SK-N-SH (cell line): Measurements from ENCODE around the gene DNAH5. TPM values are rescaled to one million over a fixed set of nuclear protein-coding genes. Genes with fewer than 3 reads are reported as not detected.

Source experiments
- CTCF ChIA-PET: fragments of 300-600, 350-600 bp; formaldehyde crosslinking; extraction: SDS; loops from one replicate; lab custom pipeline; 2021; lab: Yijun Ruan, JAX
- POLR2A ChIA-PET: fragments of 350-600 bp; sonication (Branson Sonifier 250); formaldehyde crosslinking; extraction: SDS; loops from one replicate; lab custom pipeline; 2020; ENCODE audit warnings: antibody characterized with exemption, inconsistent platforms; lab: Yijun Ruan, JAX
- DNase-seq: peaks from one replicate; pipeline ENCODE4 v3.0.0; 2012
- H2AFZ ChIP-seq: fragments of 200-600 bp; sonication (generic); 2 replicates; pipeline ENCODE4 v1.8.1; 2016; ENCODE audit warnings: antibody characterized with exemption, mild to moderate bottlenecking, low read depth
- H3F3A ChIP-seq: fragments of 200-600 bp; sonication (generic); replicated peaks from 2 replicates; pipeline ENCODE3; 2016; ENCODE audit warnings: antibody characterized with exemption, mild to moderate bottlenecking; ENCODE audit not compliant: insufficient read depth
- H3K27ac ChIP-seq, 2 experiments: fragments of 200-500 bp in 1 of 2; fragments of 200-600 bp in 1 of 2; sonication (Bioruptor generic) in 1 of 2; sonication (generic), shearing (Covaris generic) in 1 of 2; 2 replicates each; pipeline versions ENCODE4 v1.5.1 to v1.6.1; 2014 to 2016; ENCODE audit warnings: low read depth in 2 of 2, inconsistent platforms in 1 of 2, low read length in 1 of 2, mild to moderate bottlenecking in 1 of 2, mixed read lengths in 1 of 2
- H3K27me3 ChIP-seq: fragments of 200-600 bp; sonication (generic), shearing (Covaris generic); 2 replicates; pipeline ENCODE4 v1.6.1; 2016; ENCODE audit warnings: mixed run types; ENCODE audit not compliant: insufficient read depth
- H3K36me3 ChIP-seq, 2 experiments: fragments of 200-500 bp in 1 of 2; fragments of 200-600 bp in 1 of 2; sonication (Bioruptor generic) in 1 of 2; sonication (generic) in 1 of 2; replicated peaks in 1 of 2; 2 replicates each; pipeline versions ENCODE3 to v1.5.1; 2014 to 2016; ENCODE audit warnings: low read length in 1 of 2, mild to moderate bottlenecking in 1 of 2; ENCODE audit not compliant: insufficient read depth in 2 of 2, control insufficient read depth in 1 of 2
- H3K4me1 ChIP-seq, 2 experiments: fragments of 200-500 bp in 1 of 2; fragments of 200-600 bp in 1 of 2; sonication (Bioruptor generic) in 1 of 2; sonication (generic), shearing (Covaris generic) in 1 of 2; 2 replicates each; pipeline versions ENCODE4 v1.5.1 to v1.6.1; 2014 to 2016; ENCODE audit warnings: low read depth in 1 of 2, low read length in 1 of 2, mixed run types in 1 of 2; ENCODE audit not compliant: insufficient read depth in 2 of 2, control insufficient read depth in 1 of 2
- H3K4me2 ChIP-seq: fragments of 200-600 bp; sonication (generic), shearing (Covaris generic); 2 replicates; pipeline ENCODE4 v1.6.1; 2017; ENCODE audit warnings: mixed run types
- H3K4me3 ChIP-seq, 2 experiments: fragments of 200-500 bp in 1 of 2; fragments of 200-600 bp in 1 of 2; sonication (Bioruptor generic) in 1 of 2; sonication (generic), shearing (Covaris generic) in 1 of 2; 2 replicates each; pipeline versions ENCODE4 v1.5.1 to v1.8.1; 2014 to 2016; ENCODE audit warnings: low read depth in 2 of 2, inconsistent platforms in 1 of 2, low read length in 1 of 2, mild to moderate bottlenecking in 1 of 2, mixed read lengths in 1 of 2, moderate library complexity in 1 of 2
- H3K79me2 ChIP-seq: fragments of 200-600 bp; sonication (generic); 2 replicates; pipeline ENCODE4 v1.8.1; 2017; ENCODE audit warnings: mild to moderate bottlenecking; ENCODE audit not compliant: insufficient read depth
- H3K9ac ChIP-seq: fragments of 200-600 bp; sonication (generic); 2 replicates; pipeline ENCODE4 v1.6.1; 2017; ENCODE audit warnings: mixed run types
- H3K9me2 ChIP-seq: fragments of 200-600 bp; sonication (generic); 2 replicates; pipeline ENCODE4 v1.6.1; 2017; ENCODE audit warnings: mixed run types
- H3K9me3 ChIP-seq: fragments of 200-600 bp; sonication (generic); 2 replicates; pipeline ENCODE4 v1.6.1; 2017; ENCODE audit warnings: mixed run types, mild to moderate bottlenecking, moderate library complexity
- H4K20me1 ChIP-seq: fragments of 200-600 bp; sonication (generic); 2 replicates; pipeline ENCODE4 v1.6.1; 2017; ENCODE audit warnings: mild to moderate bottlenecking, mixed run types; ENCODE audit not compliant: insufficient read depth
- CHD2 ChIP-seq: fragments of 150-350 bp; IDR thresholded peaks from 2 replicates; pipeline ENCODE4 v1.6.1; 2018; ENCODE audit warnings: low read length; ENCODE audit not compliant: partially characterized antibody
- CTCF ChIP-seq: fragments of 200-600 bp; sonication (generic); IDR thresholded peaks from 2 replicates; pipeline ENCODE4 v1.6.1; 2017; ENCODE audit warnings: antibody characterized with exemption, mild to moderate bottlenecking, moderate library complexity
- ELF1 ChIP-seq: IDR thresholded peaks from 2 replicates; pipeline ENCODE4 v1.4.0; 2012
- EZH2phosphoT487 ChIP-seq: fragments of 200-600 bp; sonication (generic); IDR thresholded peaks from 2 replicates; pipeline ENCODE4 v1.6.1; 2017; ENCODE audit warnings: low read depth, mixed run types, mild to moderate bottlenecking, antibody characterized with exemption, moderate library complexity, borderline replicate concordance
- FOSL2 ChIP-seq: IDR thresholded peaks from 2 replicates; pipeline ENCODE4 v1.4.0; 2012; ENCODE audit warnings: low read depth, mild to moderate bottlenecking, moderate library complexity, borderline replicate concordance
- FOXM1 ChIP-seq: IDR thresholded peaks from 2 replicates; pipeline ENCODE4 v1.4.0; 2012; ENCODE audit warnings: low read depth, mild to moderate bottlenecking
- JUND ChIP-seq: IDR thresholded peaks from 2 replicates; pipeline ENCODE4 v1.4.0; 2012
- MEF2A ChIP-seq: IDR thresholded peaks from 2 replicates; pipeline ENCODE4 v1.4.0; 2012; ENCODE audit warnings: low read depth, borderline replicate concordance
- MXI1 ChIP-seq: IDR thresholded peaks from 2 replicates; pipeline ENCODE4 v1.6.1; 2012; ENCODE audit warnings: mild to moderate bottlenecking, low read depth, low read length, improper control_type of control experiment
- NFIC ChIP-seq: IDR thresholded peaks from 2 replicates; pipeline ENCODE4 v1.4.0; 2012; ENCODE audit warnings: borderline replicate concordance
- NRF1 ChIP-seq: IDR thresholded peaks from 2 replicates; pipeline ENCODE4 v1.6.1; 2012; ENCODE audit warnings: low read depth, mild to moderate bottlenecking, low read length
- RAD21 ChIP-seq: IDR thresholded peaks from 2 replicates; pipeline ENCODE4 v1.6.1; 2012; ENCODE audit warnings: mild to moderate bottlenecking, low read length
- RCOR1 ChIP-seq: fragments of 150-350 bp; IDR thresholded peaks from 2 replicates; pipeline ENCODE4 v1.6.1; 2017; ENCODE audit warnings: antibody characterized with exemption, low read length
- TEAD4 ChIP-seq: IDR thresholded peaks from 2 replicates; pipeline ENCODE4 v1.4.0; 2012; ENCODE audit warnings: mild to moderate bottlenecking, borderline replicate concordance; ENCODE audit not compliant: insufficient read depth
- YY1 ChIP-seq: IDR thresholded peaks from 2 replicates; pipeline ENCODE4 v1.4.0; 2012; ENCODE audit warnings: low read depth, mild to moderate bottlenecking
- ZBTB33 ChIP-seq: IDR thresholded peaks from 2 replicates; pipeline ENCODE4 v1.4.0; 2012; ENCODE audit warnings: low read depth, borderline replicate concordance
- WGBS: methylation state at CpG from one replicate; pipeline ENCODE4 v1.1.6; 2017; ENCODE audit warnings: low lambda C conversion rate; 5-methylcytosine and 5-hydroxymethylcytosine counted together
- polyA plus RNA-seq, 3 experiments: library from polyadenylated mRNA; depleted of rRNA; stranded (reverse); fragments of >200 nt; gene quantifications; 2 replicates each; pipeline ENCODE4 v1.2.3, GENCODE V29; 2012
- TF ChIP-seq, protein P1 (sequence below): IDR thresholded peaks from 2 replicates; pipeline ENCODE4 v1.4.0; 2012; ENCODE audit warnings: low read depth

Gene DNAH5
- polyA plus RNA-seq, 1 of the 3 experiments (the other 2 are of a cell fraction), result 0.74 TPM

GRCh38 chr5:13731121-13731628 is 213.3 kb downstream of the DNAH5 start:
- Histone ChIP-seq H3K36me3 (no peaks in the 10 kb centered on the region), H3K9me3 (no peaks in the 10 kb centered on the region), H3K4me3 (no peak overlapping the region), H4K20me1 (no peaks in the 10 kb centered on the region), H3K79me2 (no peaks in the 10 kb centered on the region), H3F3A (no peaks in the 10 kb centered on the region), H3K27me3 (no peaks in the 10 kb centered on the region; the same call in 1 of the 2 replicates), H3K9me2 (no peaks in the 10 kb centered on the region), H3K27ac (no peak overlapping the region), H3K4me1 (no peaks in the 10 kb centered on the region), H3K4me2 (no peak overlapping the region), H2AFZ (no peak overlapping the region), H3K9ac (no peak overlapping the region)
- no peak for DNase-seq
- ChIA-PET POLR2A (no interaction called here), CTCF (no interaction called here)
- WGBS, result 33% methylated on average over 6 of the region's 6 CpGs
- TF ChIP-seq RCOR1 (no peak), CTCF (no peak), MEF2A (no peak), TEAD4 (no peak), YY1 (no peak), FOXM1 (no peak), ZBTB33 (no peak), NRF1 (no peak), ELF1 (no peak), NFIC (no peak), JUND (no peak), RAD21 (no peak), MXI1 (no peak), FOSL2 (no peak), CHD2 (no peak), EZH2phosphoT487 (no peak)
- TF ChIP-seq, protein P1, sequence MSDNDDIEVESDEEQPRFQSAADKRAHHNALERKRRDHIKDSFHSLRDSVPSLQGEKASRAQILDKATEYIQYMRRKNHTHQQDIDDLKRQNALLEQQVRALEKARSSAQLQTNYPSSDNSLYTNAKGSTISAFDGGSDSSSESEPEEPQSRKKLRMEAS, result no peak
- TF ChIP-seq, all 33 proteins: peak for 0
